ENCODE results near the gene GDF3. TPM values are rescaled to one million over a fixed set of nuclear protein-coding genes. Genes with fewer than 3 reads are reported as not detected.

GDF3 gene
- total and polyA plus RNA-seq, 9 of the 15 experiments (the other 6 are each of a cell fraction or from before 2014, with no cell fraction given) = not detected

DNA sequence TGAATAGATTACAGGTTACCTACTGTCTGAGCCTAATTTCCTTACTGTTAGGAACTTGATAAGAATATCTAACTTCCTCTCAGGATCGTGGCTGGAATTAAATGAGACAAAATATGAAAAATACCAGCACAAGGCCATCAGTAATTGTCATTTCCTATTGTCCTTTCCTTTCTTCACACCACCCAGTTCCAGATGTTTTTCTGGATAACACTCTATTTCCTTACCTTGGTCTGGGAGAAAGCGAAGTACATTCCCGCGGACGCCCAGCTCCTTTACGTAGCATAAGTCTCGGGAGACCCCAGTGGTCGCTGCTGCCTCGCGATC lies 376 bp downstream of the GDF3 start:
- in situ Hi-C loops (cut with MboI) = no loop called here
- peaks cover 0 to 2% of the 10 kb centered on the region in 2 experiments; a peak in 1 of 5 replicates for H3K27me3 ChIP-seq (ENCODE audit: control insufficient read depth in 2 of 2, insufficient read depth in 2 of 2, low read length in 2 of 2)
- intact Hi-C loops (cut with micrococcal nuclease) = no loop called here
- BruUV-seq (replicated peaks) = no TSS peak
- peaks cover 0 to 7% of the 10 kb centered on the region in 2 experiments; a peak in 2 of 5 replicates for H3K4me1 ChIP-seq (replicated peaks in 1 of 2; ENCODE audit: control insufficient read depth in 2 of 2, insufficient read depth in 2 of 2, low read length in 2 of 2)
- H2AFZ ChIP-seq (ENCODE audit: low read depth, low read length) = no peak overlapping the region
- TF ChIP-seq GABPA (tag; conservative IDR thresholded peaks at IDR 0.05; ENCODE audit: low read depth) (no peak), PRMT5 (CRISPR knock-in tag; IDR thresholded peaks at IDR 0.05) (no peak), ZNF507 (tag; conservative IDR thresholded peaks at IDR 0.05) (no peak), CBFA2T3 (IDR thresholded peaks at IDR 0.05) (peak; percentile 9; the same call in 1 of the 2 replicates), GATAD2B (IDR thresholded peaks at IDR 0.05; ENCODE audit: borderline replicate concordance) (no peak), SOX6 (IDR thresholded peaks at IDR 0.05) (peak; percentile 36; the same call in 1 of the 2 replicates)
- TF ChIP-seq, protein P1, sequence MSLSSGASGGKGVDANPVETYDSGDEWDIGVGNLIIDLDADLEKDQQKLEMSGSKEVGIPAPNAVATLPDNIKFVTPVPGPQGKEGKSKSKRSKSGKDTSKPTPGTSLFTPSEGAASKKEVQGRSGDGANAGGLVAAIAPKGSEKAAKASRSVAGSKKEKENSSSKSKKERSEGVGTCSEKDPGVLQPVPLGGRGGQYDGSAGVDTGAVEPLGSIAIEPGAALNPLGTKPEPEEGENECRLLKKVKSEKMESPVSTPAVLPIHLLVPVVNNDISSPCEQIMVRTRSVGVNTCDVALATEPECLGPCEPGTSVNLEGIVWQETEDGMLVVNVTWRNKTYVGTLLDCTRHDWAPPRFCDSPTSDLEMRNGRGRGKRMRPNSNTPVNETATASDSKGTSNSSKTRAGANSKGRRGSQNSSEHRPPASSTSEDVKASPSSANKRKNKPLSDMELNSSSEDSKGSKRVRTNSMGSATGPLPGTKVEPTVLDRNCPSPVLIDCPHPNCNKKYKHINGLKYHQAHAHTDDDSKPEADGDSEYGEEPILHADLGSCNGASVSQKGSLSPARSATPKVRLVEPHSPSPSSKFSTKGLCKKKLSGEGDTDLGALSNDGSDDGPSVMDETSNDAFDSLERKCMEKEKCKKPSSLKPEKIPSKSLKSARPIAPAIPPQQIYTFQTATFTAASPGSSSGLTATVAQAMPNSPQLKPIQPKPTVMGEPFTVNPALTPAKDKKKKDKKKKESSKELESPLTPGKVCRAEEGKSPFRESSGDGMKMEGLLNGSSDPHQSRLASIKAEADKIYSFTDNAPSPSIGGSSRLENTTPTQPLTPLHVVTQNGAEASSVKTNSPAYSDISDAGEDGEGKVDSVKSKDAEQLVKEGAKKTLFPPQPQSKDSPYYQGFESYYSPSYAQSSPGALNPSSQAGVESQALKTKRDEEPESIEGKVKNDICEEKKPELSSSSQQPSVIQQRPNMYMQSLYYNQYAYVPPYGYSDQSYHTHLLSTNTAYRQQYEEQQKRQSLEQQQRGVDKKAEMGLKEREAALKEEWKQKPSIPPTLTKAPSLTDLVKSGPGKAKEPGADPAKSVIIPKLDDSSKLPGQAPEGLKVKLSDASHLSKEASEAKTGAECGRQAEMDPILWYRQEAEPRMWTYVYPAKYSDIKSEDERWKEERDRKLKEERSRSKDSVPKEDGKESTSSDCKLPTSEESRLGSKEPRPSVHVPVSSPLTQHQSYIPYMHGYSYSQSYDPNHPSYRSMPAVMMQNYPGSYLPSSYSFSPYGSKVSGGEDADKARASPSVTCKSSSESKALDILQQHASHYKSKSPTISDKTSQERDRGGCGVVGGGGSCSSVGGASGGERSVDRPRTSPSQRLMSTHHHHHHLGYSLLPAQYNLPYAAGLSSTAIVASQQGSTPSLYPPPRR (CRISPR knock-in tag; IDR thresholded peaks at IDR 0.05; ENCODE audit: borderline replicate concordance) = no peak
- no peaks in the 10 kb centered on the region for H3K9me3 ChIP-seq (replicated peaks; ENCODE audit: control insufficient read depth, insufficient read depth, low read depth, low read length)
- H3K4me2 ChIP-seq (ENCODE audit: insufficient read depth, low read length) = no peak overlapping the region
- H3K4me3 ChIP-seq = no peak overlapping the region
- H3K9ac ChIP-seq (ENCODE audit: insufficient read depth in 1 of 2, low read depth in 2 of 2, low read length in 2 of 2) = no peak overlapping the region
- WGBS (ENCODE audit: insufficient coverage, low coverage, missing lambda C conversion rate) = 0% methylated on average over 10 of the region's 10 CpGs
- no peaks in the 10 kb centered on the region for H3K36me3 ChIP-seq (ENCODE audit: control insufficient read depth, insufficient read depth, low read length)
- H4K20me1 ChIP-seq (replicated peaks; ENCODE audit: control insufficient read depth, insufficient read depth, low read length) = no peaks in the 10 kb centered on the region
- ATAC-seq = no peak
- ChIA-PET CTCF (ENCODE audit: low intra/inter-chr PET ratio) (no interaction called here), POLR2A (interaction anchor here (0.6 kb wide), 1 partner anchor 858 kb away, joined by 3 read pairs; no protein-coding TSS in a partner anchor)
- no peak for DNase-seq (ENCODE audit: extremely low read depth in 1 of 4, low spot score in 3 of 4)
- FAIRE-seq = no peak
- no peak overlapping the region for H3K27ac ChIP-seq (ENCODE audit: extremely low read depth, low read depth, low read length)
- no peaks in the 10 kb centered on the region for H3K9me1 ChIP-seq (ENCODE audit: control insufficient read depth, insufficient read depth, low read length)
- H3K79me2 ChIP-seq (ENCODE audit: control insufficient read depth, insufficient read depth, low read length) = no peaks in the 10 kb centered on the region
